ENCODE results near the gene HAGHL.

Gene HAGHL

DNA sequence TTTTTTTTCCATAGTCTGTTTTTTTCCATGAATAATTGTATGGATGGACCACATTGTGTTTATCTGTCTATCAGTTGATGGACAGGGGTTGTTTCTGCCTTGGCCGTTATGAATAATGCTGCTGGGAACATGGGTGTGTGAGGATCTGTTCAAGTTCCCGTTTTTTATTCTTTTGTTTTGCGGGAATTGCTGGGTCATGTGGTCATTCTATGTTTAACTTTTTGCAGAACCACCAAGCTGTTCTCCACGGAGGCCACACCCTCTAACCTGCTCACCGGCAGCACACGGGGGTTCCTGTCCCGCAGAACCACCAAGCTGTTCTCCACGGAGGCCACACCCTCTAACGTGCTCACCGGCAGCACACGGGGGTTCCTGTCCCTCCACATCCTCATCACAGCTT, 27.8 kb downstream of the HAGHL start:
- no peak for DNase-seq (ENCODE audit: low read depth)

GRCh38 chr16:756428-756827, 29.5 kb downstream of the HAGHL start:
- DNase-seq (ENCODE audit: low read depth): no peak

DNA sequence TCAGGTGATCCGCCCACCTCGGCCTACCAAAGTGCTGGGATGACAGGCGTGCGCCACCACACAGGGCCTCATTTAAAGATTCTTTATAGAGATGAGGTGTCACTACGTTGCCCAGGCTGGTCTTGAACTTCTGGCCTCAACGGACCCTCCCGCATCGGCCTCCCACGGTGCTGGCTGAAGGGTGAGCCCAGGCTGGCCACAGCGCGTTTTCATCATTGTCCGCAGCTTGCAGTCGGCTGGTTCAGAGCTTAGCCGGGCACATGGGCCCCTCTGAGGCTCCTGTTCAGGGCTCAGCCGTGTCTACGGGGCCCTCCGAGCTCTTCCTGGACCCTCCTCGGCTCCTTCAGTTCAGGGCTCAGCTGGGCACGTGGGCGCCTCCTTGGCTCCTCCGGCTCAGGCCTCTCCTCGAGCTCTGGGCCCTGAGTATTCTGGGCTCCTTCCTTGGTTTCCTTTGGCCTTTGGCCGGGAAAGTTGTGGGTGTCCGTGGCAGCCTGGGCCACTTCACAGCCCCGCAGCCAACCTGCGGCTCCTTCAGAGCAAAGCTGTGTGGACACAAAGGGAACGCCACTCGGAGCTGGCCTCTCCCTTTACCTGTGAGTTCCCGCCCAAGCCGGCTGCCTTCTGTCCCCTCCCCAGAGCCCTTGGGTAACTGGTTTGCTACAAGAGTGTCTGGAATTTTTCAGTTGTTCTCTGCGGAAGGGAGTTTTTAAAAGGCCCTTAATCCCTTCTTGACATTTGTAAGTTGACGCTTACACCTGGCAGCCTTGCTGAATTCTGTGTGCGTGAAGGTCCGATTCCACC, 32.4 kb downstream of the HAGHL start:
- DNase-seq (ENCODE audit: low read depth): no peak

- DNase-seq (ENCODE audit: low read depth): no peak
These were observed 33.2 kb downstream of the HAGHL start for GRCh38 chr16:760065-760464.

DNA sequence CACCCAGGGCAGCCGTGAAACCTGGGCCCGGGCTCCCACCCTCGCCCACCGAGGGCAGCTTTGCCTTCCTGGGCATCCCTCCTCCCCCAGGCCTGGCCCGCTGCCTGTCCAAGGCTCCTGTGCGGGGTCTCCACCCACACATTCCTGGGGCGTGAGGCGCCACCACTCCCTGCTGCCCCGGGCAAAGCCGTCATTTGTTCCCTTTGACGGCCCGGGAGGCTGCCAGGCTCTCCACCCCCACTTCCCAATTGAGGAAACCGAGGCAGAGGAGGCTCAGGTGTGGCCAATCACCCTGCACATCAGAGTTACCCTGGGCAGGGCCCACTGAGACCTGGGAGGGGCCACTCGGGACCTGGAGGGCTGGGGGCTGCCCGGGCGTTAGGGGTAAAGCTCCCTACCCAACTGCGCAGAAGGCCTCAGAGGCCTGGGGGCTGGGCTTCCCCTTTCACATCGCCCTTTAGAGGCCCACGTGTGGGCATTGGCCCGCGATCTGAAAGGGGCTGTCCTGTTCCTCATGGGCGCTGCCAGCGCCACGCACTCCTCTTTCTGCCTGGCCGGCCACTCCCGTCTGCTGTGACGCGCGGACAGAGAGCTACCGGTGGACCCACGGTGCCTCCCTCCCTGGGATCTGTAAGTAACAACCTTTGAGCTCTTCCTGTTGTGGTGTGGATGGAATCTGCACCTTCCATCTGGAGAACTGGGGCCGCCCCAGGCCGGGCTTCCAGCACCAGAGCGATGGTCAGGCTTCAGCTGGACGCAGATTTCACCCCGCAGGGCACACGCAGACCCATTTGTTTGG, 33.8 kb downstream of the HAGHL start, which contains the start of gene MSLN:
Gene MSLN, plus strand, starts transcription at position 190 of the 799 bp plus-strand sequence. CDS start 1,947 bp downstream, outside the sequence.
- no peak for DNase-seq (ENCODE audit: low read depth)

- no peak for DNase-seq (ENCODE audit: low read depth)
These were observed 35.0 kb downstream of the HAGHL start for GRCh38 chr16:761625-762513.

GRCh38 chr16:762595-763268, 35.8 kb downstream of the HAGHL start:
- DNase-seq (ENCODE audit: low read depth): no peak

GRCh38 chr16:763369-764183, 36.7 kb downstream of the HAGHL start:
- DNase-seq (ENCODE audit: low read depth): no peak

DNA sequence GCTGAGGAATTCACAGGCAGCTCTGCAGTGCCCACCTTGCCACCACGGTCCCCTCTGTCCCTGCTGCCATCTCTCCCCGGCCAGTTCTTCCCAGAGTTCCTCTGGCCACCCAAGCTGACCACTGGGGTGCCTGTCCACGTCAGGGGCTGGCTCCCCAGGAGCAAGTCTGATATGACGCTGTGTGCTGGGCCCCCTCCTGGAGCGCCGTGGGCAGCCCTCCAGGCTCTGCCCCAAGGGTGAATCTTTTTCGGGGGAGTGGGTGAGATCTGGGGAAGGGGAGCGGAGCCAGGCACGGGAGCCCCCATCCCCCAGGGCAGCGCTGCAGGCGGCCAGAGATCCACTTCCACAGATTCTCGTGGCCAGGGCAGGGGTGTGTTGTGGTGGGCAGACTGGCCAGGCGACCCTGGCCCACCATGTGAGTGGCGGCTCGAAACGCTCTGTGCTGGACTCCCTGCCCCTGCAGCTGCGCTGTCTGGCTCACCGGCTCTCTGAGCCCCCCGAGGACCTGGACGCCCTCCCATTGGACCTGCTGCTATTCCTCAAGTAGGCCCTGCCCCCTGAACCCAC, 37.4 kb downstream of the HAGHL start:
- no peak for DNase-seq (ENCODE audit: low read depth)

- no peak for DNase-seq (ENCODE audit: low read depth)
These were observed 38.1 kb downstream of the HAGHL start for GRCh38 chr16:764848-765487.

DNA sequence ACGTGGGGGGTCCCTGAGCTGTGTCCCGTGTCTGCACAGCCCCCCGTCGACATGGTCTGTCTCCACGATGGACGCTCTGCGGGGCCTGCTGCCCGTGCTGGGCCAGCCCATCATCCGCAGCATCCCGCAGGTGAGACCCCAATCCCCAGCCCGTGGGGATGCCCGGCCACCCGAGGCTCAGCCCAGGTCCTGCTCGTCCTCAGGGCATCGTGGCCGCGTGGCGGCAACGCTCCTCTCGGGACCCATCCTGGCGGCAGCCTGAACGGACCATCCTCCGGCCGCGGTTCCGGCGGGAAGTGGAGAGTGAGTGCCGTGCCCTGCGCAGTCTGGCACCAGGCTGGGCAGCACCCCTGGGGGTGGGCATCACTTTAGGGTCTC, 38.6 kb downstream of the HAGHL start:
- DNase-seq (ENCODE audit: low read depth): no peak

GRCh38 chr16:766008-766819, 39.3 kb downstream of the HAGHL start:
- DNase-seq (ENCODE audit: low read depth): no peak

DNA sequence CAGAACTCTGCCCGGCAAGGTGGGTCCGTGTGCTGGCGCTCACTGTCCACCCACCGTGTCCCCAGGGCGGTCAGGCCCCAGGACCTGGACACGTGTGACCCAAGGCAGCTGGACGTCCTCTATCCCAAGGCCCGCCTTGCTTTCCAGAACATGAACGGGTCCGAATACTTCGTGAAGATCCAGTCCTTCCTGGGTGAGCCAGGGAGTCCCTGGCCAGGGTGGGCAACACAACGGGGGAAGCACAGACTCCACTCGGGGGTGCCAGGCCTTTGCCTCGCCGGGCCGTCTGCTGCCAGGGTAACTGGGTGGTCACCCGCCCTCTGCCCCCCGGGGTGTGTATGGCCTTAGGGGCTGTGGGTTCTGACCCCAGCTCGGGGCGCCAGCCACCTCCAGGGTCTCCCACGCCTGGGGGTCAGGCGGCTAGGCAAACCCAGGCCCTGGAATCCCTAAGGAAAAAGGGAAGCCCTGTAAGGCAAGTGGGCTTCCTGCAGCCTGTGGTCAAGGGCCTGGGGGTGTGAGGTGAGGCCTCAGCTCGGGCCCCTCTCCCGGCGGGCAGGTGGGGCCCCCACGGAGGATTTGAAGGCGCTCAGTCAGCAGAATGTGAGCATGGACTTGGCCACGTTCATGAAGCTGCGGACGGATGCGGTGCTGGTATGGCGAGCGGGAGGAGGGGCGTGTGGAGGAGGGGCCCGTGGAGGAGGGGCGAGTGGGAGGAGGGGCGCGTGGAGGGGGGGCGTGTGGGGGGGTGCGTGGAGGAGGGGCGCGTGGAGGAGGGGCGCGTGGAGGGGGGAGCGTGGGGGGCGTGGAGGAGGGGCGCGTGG, 40.1 kb downstream of the HAGHL start:
- DNase-seq (ENCODE audit: low read depth): no peak

- DNase-seq (ENCODE audit: low read depth): no peak
These were observed 40.9 kb downstream of the HAGHL start for GRCh38 chr16:767743-768235.

DNA sequence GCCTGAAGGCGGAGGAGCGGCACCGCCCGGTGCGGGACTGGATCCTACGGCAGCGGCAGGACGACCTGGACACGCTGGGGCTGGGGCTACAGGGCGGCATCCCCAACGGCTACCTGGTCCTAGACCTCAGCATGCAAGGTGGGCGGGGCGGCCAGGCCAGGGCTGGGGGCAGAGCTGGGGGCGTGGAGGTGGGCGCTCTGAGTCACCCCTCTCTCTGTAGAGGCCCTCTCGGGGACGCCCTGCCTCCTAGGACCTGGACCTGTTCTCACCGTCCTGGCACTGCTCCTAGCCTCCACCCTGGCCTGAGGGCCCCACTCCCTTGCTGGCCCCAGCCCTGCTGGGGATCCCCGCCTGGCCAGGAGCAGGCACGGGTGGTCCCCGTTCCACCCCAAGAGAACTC, 41.5 kb downstream of the HAGHL start:
- no peak for DNase-seq (ENCODE audit: low read depth)

DNA sequence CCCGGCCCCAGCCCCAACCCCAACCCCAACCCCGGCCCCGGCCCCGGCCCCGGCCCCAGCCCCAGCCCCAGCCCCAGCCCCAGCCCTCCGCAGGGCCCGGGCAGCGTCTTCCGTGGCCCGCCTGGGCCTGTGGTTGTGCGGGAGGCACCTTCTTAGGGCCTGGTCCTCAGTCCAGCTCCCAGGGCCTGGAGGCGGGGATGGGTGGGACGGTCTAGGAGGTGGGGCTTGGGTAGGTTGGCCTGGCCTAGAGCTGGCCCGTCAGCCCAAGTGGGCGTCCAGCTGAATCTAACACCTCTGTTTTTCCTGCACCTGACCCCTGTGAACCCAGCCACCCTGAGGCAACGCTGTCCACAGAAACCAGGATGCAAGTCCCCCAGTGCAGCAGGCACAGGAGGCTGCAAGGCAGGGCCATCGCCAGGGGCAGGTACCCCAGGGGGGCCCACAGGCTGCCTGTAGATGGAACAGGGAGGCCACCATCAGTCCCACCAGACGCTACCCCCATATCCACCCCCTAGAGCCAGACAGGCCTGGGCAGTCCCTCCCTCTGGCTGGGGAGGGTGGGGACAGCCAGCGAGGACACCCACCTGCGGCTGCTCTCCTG, 42.4 kb downstream of the HAGHL start:
- no peak for DNase-seq (ENCODE audit: low read depth)

DNA sequence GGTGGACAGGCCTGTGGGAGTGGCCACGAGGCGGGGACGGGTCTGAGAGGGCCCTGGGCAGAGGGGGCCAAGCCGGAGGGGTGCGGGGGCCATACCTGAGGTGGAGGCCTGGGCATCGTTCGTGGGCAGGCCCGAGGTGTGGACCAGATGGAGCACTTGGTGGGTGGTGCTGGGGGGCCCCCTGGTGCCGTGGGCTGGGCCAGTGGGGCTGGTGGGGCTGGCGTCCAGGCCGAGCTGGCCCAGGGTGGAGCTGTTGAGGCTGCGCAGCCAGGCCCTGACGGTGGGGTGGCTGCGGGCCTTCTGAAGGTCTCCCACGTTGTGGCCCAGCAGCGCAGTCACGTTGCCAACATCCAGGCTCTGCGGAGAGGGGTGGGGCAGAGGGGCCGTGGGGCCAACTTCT, 43.0 kb downstream of the HAGHL start:
- no peak for DNase-seq (ENCODE audit: low read depth)

DNA sequence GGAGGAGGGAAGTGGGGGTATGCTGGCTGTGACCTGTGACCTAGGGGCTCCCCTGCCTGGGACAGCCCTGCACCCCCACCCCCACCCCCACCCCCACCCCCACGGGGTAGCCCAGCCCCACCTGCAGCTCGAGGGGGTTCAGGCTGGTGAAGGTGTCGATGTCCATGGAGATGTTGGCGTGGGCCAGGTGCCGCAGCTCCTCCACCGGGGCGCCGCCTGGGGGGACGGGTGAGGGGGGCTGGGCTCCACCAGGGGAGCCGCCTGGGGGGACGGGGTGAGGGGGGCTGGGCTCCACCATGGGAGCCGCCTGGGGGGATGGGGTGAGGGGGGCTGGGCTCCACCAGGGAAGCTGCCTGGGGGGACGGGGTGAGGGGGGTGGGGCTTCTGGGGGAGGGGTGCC, 43.5 kb downstream of the HAGHL start:
- DNase-seq (ENCODE audit: low read depth): no peak
